ENCODE data around the gene SART3.

Gene SART3

DNA sequence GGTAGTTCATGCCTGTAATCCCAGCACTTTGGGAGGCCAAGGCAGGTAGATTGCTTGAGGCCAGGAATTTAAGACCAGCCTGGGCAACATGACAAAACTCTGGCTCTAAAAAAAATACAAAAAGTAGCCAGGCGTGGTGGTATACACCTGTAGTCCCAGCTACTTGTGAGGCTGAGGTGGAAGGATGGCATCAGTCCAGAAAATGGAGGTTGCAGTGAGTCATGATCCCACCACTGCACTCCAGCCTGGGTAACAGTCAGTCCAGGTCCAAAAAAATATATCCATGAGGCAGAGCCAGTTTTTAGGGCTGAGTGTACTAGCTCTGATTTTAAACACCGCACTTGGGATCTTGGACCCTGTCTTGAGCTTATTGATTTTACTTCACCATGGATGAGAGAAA, 76.5 kb downstream of the SART3 start:
- H3K9me3 ChIP-seq: no peaks in the 10 kb centered on the region
- no peaks in the 10 kb centered on the region; the same call in 1 of the 2 replicates for H3K27me3 ChIP-seq (ENCODE audit: low read depth)
- in situ Hi-C loops (cut with MboI; ENCODE audit: low sequenced_read_pairs): no loop called here
- DNase-seq (ENCODE audit: low spot score in 2 of 2): no peak
- no peaks in the 10 kb centered on the region for H3K36me3 ChIP-seq (replicated peaks)
- no peaks in the 10 kb centered on the region for H3K4me1 ChIP-seq
- H3K4me3 ChIP-seq: no peak overlapping the region

- Histone ChIP-seq H3K9me3 (no peaks in the 10 kb centered on the region), H3K27me3 (ENCODE audit: low read depth) (no peaks in the 10 kb centered on the region; the same call in 1 of the 2 replicates), H3K36me3 (replicated peaks) (no peaks in the 10 kb centered on the region), H3K4me3 (no peak overlapping the region), H3K4me1 (no peaks in the 10 kb centered on the region)
- in situ Hi-C loops (cut with MboI; ENCODE audit: low sequenced_read_pairs): no loop called here
- DNase-seq (ENCODE audit: low spot score in 2 of 2): no peak
Measured at GRCh38 chr12:108483213-108484059, 77.5 kb downstream of the SART3 start.

DNA sequence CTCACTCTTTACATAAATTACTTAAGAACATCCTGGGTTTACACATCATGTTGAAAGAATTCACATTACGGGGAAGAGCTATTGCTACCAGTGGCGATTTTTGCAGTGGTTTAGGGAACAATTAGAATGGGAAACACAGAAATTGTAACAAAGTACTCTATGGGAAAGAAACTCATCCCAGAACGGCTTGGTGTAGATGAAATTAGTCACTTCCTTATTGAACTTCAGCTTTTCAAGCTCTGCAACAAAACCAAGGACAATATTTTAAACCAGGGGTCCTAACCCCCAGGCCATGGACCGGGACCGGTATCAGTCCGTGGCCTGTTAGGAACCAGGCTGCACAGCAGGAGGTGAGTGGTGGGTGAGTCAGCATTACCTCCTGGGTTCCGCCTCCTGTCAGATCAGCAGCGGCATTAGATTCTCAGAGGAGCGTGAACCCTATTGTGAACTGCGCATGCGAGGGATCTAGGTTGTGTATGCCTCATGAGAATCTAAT, 78.2 kb downstream of the SART3 start:
- Histone ChIP-seq H3K4me1 (no peaks in the 10 kb centered on the region), H3K4me3 (no peak overlapping the region), H3K27me3 (ENCODE audit: low read depth) (no peaks in the 10 kb centered on the region; the same call in 1 of the 2 replicates), H3K9me3 (no peaks in the 10 kb centered on the region), H3K36me3 (replicated peaks) (no peaks in the 10 kb centered on the region)
- in situ Hi-C loops (cut with MboI; ENCODE audit: low sequenced_read_pairs): no loop called here
- DNase-seq (ENCODE audit: low spot score in 2 of 2): no peak

GRCh38 chr12:108479364-108480070, 81.5 kb downstream of the SART3 start:
- no peak overlapping the region for H3K4me3 ChIP-seq
- H3K36me3 ChIP-seq (replicated peaks): no peaks in the 10 kb centered on the region
- DNase-seq (ENCODE audit: low spot score in 2 of 2): no peak
- in situ Hi-C loops (cut with MboI; ENCODE audit: low sequenced_read_pairs): no loop called here
- no peaks in the 10 kb centered on the region for H3K9me3 ChIP-seq
- no peaks in the 10 kb centered on the region; the same call in 1 of the 2 replicates for H3K27me3 ChIP-seq (ENCODE audit: low read depth)
- H3K4me1 ChIP-seq: no peaks in the 10 kb centered on the region

DNA sequence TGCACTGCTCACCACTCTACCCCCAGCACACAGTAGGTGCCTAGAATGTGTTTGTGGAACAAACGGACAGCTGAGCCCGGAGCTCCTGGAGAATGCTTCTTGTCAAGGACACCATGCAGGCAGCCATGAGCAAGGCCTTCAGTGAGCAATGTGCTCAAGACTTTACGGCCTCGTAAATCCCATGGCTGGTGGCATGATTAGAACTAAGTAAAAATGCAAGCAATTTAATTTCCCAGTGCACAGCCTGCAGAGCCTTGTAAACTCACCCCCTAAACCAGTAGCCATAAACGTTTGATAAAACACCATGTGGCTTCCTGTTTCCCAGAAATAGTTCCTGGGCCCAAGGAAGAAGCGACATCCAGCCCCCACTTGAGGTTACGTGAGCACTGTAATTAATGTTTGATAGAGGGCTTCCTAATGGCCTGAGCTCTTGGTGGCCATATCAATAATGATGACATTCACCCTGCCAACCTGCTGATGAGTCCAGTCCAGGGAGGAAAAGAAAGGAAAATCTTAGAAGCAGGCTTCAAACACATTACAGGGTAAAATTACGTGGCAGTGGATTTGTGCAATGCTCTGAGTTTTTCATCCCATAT, 82.3 kb downstream of the SART3 start:
- H3K27me3 ChIP-seq (ENCODE audit: low read depth): no peaks in the 10 kb centered on the region; the same call in 1 of the 2 replicates
- no peak overlapping the region for H3K4me3 ChIP-seq
- H3K9me3 ChIP-seq: no peaks in the 10 kb centered on the region
- no peak for DNase-seq (ENCODE audit: low spot score in 2 of 2)
- H3K36me3 ChIP-seq (replicated peaks): no peaks in the 10 kb centered on the region
- H3K4me1 ChIP-seq: no peaks in the 10 kb centered on the region
- in situ Hi-C loops (cut with MboI; ENCODE audit: low sequenced_read_pairs): no loop called here

DNA sequence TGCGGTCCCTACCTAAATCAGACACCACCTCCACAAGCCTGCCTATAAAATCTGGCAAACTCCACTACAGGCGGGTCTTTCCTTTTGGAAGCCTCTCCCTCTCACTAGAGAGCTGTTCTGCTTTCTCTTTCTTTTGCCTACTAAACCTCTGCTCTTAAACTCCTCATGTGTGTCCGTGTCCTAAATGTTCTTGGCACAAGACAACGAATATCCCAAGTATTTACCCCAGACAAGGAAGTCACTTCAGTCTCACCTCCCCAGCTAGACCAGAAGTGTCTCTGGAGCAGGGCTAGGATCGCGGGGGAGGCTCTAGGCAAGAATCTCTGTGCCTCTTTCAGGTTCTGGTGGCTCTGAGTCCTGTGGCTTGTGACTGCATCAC, 83.1 kb downstream of the SART3 start:
- no peaks in the 10 kb centered on the region; the same call in 1 of the 2 replicates for H3K27me3 ChIP-seq (ENCODE audit: low read depth)

DNA sequence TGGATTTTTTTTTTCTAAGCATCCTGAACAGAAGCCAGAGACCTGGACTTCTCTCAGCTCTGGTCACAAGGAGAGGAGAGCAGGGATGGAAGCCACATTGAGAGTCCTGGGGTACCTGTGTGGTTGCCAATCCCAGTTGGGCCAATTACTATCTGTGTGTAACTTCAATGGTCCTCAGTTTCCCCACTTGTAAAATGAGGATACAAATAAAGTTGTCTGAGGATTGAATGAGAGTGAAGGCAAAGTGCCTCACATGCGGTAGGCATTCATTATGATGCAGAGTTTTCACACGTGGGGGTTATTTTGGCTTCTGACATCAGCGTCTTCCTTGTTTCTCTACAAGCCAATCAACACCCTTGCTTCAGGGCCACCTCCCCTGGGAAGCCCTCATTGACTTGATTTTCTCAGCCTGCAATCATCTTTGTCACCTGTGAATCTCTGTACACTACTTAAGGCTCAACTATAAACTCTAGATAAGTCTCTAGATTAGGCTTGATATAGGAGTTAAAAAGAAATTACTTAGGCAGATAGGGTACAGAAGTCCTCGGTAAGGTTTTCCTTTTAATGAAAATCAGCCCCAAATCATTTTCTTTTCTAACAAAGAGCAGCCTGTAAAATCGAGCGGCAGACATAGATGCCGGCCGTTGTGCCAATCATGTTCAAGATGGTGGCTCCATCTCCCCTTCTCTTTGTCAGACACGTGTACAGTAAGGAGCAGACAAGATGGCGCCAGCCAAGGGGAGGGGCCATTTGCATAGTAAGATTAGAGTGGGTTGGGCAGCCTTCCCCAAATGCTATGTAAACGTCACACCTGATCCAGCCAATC, 83.7 kb downstream of the SART3 start:
- Histone ChIP-seq H3K9me3 (no peaks in the 10 kb centered on the region), H3K27me3 (ENCODE audit: low read depth) (no peaks in the 10 kb centered on the region; the same call in 1 of the 2 replicates), H3K36me3 (replicated peaks) (no peaks in the 10 kb centered on the region), H3K4me3 (no peak overlapping the region), H3K4me1 (no peaks in the 10 kb centered on the region)
- peak in 1 of 2 experiments; percentile 10 for DNase-seq (ENCODE audit: low spot score in 2 of 2)
- in situ Hi-C loops (cut with MboI; ENCODE audit: low sequenced_read_pairs): no loop called here

More for the DNA sequence above, 83.1 kb downstream of the SART3 start:
- Histone ChIP-seq H3K9me3 (no peaks in the 10 kb centered on the region), H3K4me1 (no peaks in the 10 kb centered on the region), H3K4me3 (no peak overlapping the region), H3K36me3 (replicated peaks) (no peaks in the 10 kb centered on the region)
- DNase-seq (ENCODE audit: low spot score in 2 of 2): no peak
- in situ Hi-C loops (cut with MboI; ENCODE audit: low sequenced_read_pairs): no loop called here

GRCh38 chr12:108475396-108475795, 85.6 kb downstream of the SART3 start:
- in situ Hi-C loops (cut with MboI; ENCODE audit: low sequenced_read_pairs): no loop called here

GRCh38 chr12:108473400-108474055, 87.4 kb downstream of the SART3 start:
- Histone ChIP-seq H3K36me3 (replicated peaks) (no peaks in the 10 kb centered on the region), H3K9me3 (no peaks in the 10 kb centered on the region), H3K4me1 (no peaks in the 10 kb centered on the region), H3K4me3 (no peak overlapping the region), H3K27me3 (ENCODE audit: low read depth) (no peaks in the 10 kb centered on the region)
- no peak for DNase-seq (ENCODE audit: low spot score in 2 of 2)
- in situ Hi-C loops (cut with MboI; ENCODE audit: low sequenced_read_pairs): no loop called here

More at GRCh38 chr12:108475396-108475795, 85.6 kb downstream of the SART3 start:
- Histone ChIP-seq H3K27me3 (ENCODE audit: low read depth) (no peaks in the 10 kb centered on the region), H3K9me3 (no peaks in the 10 kb centered on the region), H3K36me3 (replicated peaks) (no peaks in the 10 kb centered on the region), H3K4me3 (no peak overlapping the region), H3K4me1 (no peaks in the 10 kb centered on the region)
- DNase-seq (ENCODE audit: low spot score in 2 of 2): no peak

Measured in HAP-1 (cell line).